Heart left ventricle (tissue), 16 donors: ENCODE data around the gene ARHGEF11. TPM values are rescaled to one million over a fixed set of nuclear protein-coding genes. Genes with fewer than 3 reads are reported as not detected.

Experiments
- ATAC-seq, 4 donors: fragments of 200-7000 bp; cut with Tn5 transposase; one replicate each; pipeline ENCODE4 v1.9.1; 2020 to 2022; ENCODE audit warnings: moderate library complexity in 4 of 4, mild to moderate bottlenecking in 3 of 4, moderate number of reproducible peaks in 1 of 4
- DNase-seq, 5 donors: peaks; one replicate each; pipeline ENCODE4 v3.0.0-alpha.2; 2020
- H3K27ac ChIP-seq, 12 donors: fragments of 200-600 bp; sonication (generic) in 4 of 12; one replicate each; pipeline versions ENCODE4 v1.5.0 to v1.8.0; 2016 to 2022; ENCODE audit warnings: mild to moderate bottlenecking in 2 of 12
- H3K27me3 ChIP-seq, 9 donors: fragments of 200-600 bp; sonication (generic) in 2 of 9; one replicate each; pipeline versions ENCODE4 v1.5.1 to v1.8.0; 2016 to 2022; ENCODE audit warnings: mild to moderate bottlenecking in 3 of 9
- H3K36me3 ChIP-seq, 9 donors: fragments of 200-600 bp; sonication (generic) in 2 of 9; one replicate each; pipeline versions ENCODE4 v1.5.0 to v1.8.0; 2018 to 2022; ENCODE audit warnings: mild to moderate bottlenecking in 2 of 9
- H3K4me1 ChIP-seq, 12 donors: fragments of 200-600 bp; sonication (generic) in 4 of 12; one replicate each; pipeline versions ENCODE4 v1.5.0 to v1.8.0; 2016 to 2022; ENCODE audit warnings: mild to moderate bottlenecking in 3 of 12
- H3K4me3 ChIP-seq, 12 donors: fragments of 200-600 bp; sonication (generic) in 4 of 12; one replicate each; pipeline versions ENCODE4 v1.5.0 to v1.8.0; 2017 to 2022; ENCODE audit warnings: mild to moderate bottlenecking in 9 of 12, moderate library complexity in 4 of 12
- H3K9me3 ChIP-seq, 12 donors: fragments of 200-600 bp; sonication (generic) in 4 of 12; one replicate each; pipeline versions ENCODE4 v1.5.0 to v1.8.0; 2016 to 2022; ENCODE audit warnings: mild to moderate bottlenecking in 1 of 12
- POLR2A ChIP-seq, 2 donors: fragments of 450-650 bp; IDR thresholded peaks; one replicate each; pipeline ENCODE4 v1.6.1; 2017; ENCODE audit warnings: antibody characterized with exemption in 2 of 2, mild to moderate bottlenecking in 2 of 2, moderate library complexity in 2 of 2
- WGBS, 4 donors: extraction: QIAGEN DNeasy Blood & Tissue Kit in 2 of 4; methylation state at CpG; one replicate each; pipeline versions ENCODE4 v1.1.5 to v1.1.7; 2013 to 2018; 5-methylcytosine and 5-hydroxymethylcytosine counted together
- intact Hi-C, 10 donors: fragments of 100-400 bp; cut with DNase I; formaldehyde crosslinking; loops; one replicate each; pipeline versions ENCODE4 v1.11.1 to v1.14.2; 2022
- polyA plus RNA-seq, 2 donors: library from polyadenylated mRNA; stranded (reverse); fragments of 200-250 nt; gene quantifications; one replicate each; pipeline ENCODE4 v1.2.3, GENCODE V29; 2013
- total RNA-seq, 9 donors: library from RNA; depleted of rRNA in 2 of 9; stranded (reverse); fragments of >200 nt in 2 of 9; fragmentation: NEBNext Ultra II Directional in 3 of 9; extraction: Animal tissue kit (Norgen Biotek cat#: 25700) in 3 of 9; gene quantifications; one replicate each; pipeline versions ENCODE4 v1.1.0 to v1.2.4, GENCODE V29; 2016 to 2023
- TF ChIP-seq, protein P1 (sequence below), 12 donors: fragments of 200-600 bp; sonication (generic) in 4 of 12; IDR thresholded peaks; one replicate each; pipeline versions ENCODE4 v1.5.0 to v1.8.0; 2018 to 2022; ENCODE audit warnings: antibody characterized with exemption in 12 of 12, mild to moderate bottlenecking in 5 of 12
- donor health status: ischemic (EF 13 %, LVEDD 7.1; RV severe dilation, severe dysfunction).
- donor health status: healthy with polysubstance abuse.
- donor health status: DM: no; HTN: yes; CAD: no.
- donor health status: DM: no; HTN: no; CAD: no.
- donor health status: ischemic (EF 25% LVEDD 6.9; RV normal size, moderate dysfunction).
- donor health status: ischemic (EF 25% LVEDD 5.7; RV mildly dilated, moderate dysfunction).
- donor health status: healthy.
- donor health status: DM: yes; HTN: yes; CAD: no.
- donor health status: ischemic (EF 35%, LVEDD 5.7; RV mildly dilated, moderate dysfunction).
- donor health status: nonischemic (EF 11% LVEDD 7.7; RV severe dilation, severe dysfunction).
- donor health status: DM: yes; HTN: yes; CAD: no.
- donor health status: PGD.
- donor health status: ischemic (EF 29% LVEDD 5.4; RV normal size, mild dysfunction).
- donor health status: nonischemic (EF 23%, LVEDD 6.1; RV moderate dilation, normal function).

The ARHGEF11 gene
- total and polyA plus RNA-seq, 11 donors, result 12.2 to 44.1 (median 30.0) TPM

DNA sequence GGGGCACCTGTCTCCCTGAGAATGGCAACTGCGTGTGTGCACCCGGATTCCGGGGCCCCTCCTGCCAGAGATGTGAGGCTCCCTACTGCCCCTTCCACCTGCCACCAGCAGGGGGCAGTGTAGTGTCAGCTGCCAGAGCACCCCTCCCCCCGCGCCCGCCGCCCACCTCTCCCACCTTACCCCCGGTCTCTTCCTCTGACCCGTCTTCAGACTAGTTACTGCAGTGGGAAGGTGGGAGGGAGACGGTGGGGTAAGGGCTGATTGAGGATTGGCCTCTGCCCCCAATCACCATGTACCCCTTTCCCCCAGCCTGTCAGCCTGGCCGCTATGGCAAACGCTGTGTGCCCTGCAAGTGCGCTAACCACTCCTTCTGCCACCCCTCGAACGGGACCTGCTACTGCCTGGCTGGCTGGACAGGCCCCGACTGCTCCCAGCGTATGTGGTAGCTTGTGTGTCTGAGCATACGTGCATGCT, 135.2 kb downstream of the ARHGEF11 start:
- no peak for TF ChIP-seq POLR2A (IDR thresholded peaks at IDR 0.05)
- TF ChIP-seq, protein P1, sequence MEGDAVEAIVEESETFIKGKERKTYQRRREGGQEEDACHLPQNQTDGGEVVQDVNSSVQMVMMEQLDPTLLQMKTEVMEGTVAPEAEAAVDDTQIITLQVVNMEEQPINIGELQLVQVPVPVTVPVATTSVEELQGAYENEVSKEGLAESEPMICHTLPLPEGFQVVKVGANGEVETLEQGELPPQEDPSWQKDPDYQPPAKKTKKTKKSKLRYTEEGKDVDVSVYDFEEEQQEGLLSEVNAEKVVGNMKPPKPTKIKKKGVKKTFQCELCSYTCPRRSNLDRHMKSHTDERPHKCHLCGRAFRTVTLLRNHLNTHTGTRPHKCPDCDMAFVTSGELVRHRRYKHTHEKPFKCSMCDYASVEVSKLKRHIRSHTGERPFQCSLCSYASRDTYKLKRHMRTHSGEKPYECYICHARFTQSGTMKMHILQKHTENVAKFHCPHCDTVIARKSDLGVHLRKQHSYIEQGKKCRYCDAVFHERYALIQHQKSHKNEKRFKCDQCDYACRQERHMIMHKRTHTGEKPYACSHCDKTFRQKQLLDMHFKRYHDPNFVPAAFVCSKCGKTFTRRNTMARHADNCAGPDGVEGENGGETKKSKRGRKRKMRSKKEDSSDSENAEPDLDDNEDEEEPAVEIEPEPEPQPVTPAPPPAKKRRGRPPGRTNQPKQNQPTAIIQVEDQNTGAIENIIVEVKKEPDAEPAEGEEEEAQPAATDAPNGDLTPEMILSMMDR (IDR thresholded peaks at IDR 0.05), result peak; percentile 66 to 87 (median 80)
- ATAC-seq, result peak in 2 of 4 donors; percentile 17 to 30
- no peak overlapping the region for H3K27ac ChIP-seq
- H3K27me3 ChIP-seq, result peaks cover 0 to 27% (median 0%) of the 10 kb centered on the region in 9 donors
- 39 to 61% (median 51%) methylated on average over 16 to 18 of the region's 18 CpGs for WGBS, 4 donors
- no peak overlapping the region for H3K4me3 ChIP-seq
- H3K9me3 ChIP-seq, result no peaks in the 10 kb centered on the region
- peaks cover 0 to 95% (median 67%) of the 10 kb centered on the region in 9 donors for H3K36me3 ChIP-seq
- peaks cover 0 to 42% (median 12%) of the 10 kb centered on the region in 12 donors for H3K4me1 ChIP-seq
- DNase-seq, result peak in 1 of 5 donors; percentile 60
- intact Hi-C loops, result no loop called here

DNA sequence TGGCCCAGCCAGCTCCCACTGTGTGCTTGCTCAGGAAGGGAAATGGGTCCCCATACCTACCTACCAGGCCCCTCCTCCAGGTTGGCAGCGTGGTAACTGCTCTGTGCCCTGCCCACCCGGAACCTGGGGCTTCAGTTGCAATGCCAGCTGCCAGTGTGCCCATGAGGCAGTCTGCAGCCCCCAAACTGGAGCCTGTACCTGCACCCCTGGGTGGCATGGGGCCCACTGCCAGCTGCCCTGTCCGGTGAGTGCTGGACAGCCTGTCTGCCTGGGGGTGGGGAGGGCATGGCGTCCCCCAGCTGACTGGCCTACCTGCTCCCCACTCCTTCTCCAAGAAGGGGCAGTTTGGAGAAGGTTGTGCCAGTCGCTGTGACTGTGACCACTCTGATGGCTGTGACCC, 135.9 kb downstream of the ARHGEF11 start:
- Histone ChIP-seq H3K27me3 (peaks cover 0 to 27% (median 0%) of the 10 kb centered on the region in 9 donors), H3K27ac (no peak overlapping the region), H3K4me1 (peaks cover 0 to 49% (median 14%) of the 10 kb centered on the region in 12 donors), H3K4me3 (no peak overlapping the region), H3K36me3 (peaks cover 0 to 93% (median 60%) of the 10 kb centered on the region in 9 donors), H3K9me3 (no peaks in the 10 kb centered on the region)
- no peak for TF ChIP-seq POLR2A (IDR thresholded peaks at IDR 0.05)
- TF ChIP-seq, protein P1 (IDR thresholded peaks at IDR 0.05), result no peak
- DNase-seq, result peak in 1 of 5 donors; percentile 60
- intact Hi-C loops, result no loop called here
- 81 to 93% (median 85%) methylated on average over 2 to 5 of the region's 5 CpGs for WGBS, 4 donors
- ATAC-seq, result no peak

DNA sequence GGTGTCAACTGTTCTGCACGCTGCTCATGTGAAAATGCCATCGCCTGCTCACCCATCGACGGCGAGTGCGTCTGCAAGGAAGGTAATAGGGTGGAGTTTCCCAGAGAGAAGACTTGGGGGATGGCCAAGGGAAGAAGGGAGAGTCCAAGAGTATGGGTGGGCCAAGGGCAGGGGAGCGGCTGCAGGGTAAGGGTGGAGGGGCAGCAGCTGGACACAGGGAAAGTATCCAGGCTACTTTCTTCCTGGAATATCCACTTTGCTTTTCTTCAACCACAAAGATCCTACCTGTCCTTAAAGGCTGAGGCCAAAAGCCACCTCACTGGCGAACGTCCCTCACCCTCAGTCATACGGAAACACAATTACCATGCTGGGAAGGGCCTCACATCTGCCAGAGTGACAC, 136.6 kb downstream of the ARHGEF11 start:
- peaks cover 0 to 56% (median 20%) of the 10 kb centered on the region in 12 donors for H3K4me1 ChIP-seq
- peaks cover 0 to 27% (median 0%) of the 10 kb centered on the region in 9 donors for H3K27me3 ChIP-seq
- peaks cover 0 to 90% (median 53%) of the 10 kb centered on the region in 9 donors for H3K36me3 ChIP-seq
- ATAC-seq (no peak), DNase-seq (no peak)
- TF ChIP-seq POLR2A (IDR thresholded peaks at IDR 0.05), result no peak
- TF ChIP-seq, protein P1 (IDR thresholded peaks at IDR 0.05), result no peak
- 49 to 59% (median 56%) methylated on average over 10 of the region's 10 CpGs for WGBS, 4 donors
- intact Hi-C loops, result no loop called here
- H3K27ac ChIP-seq, result no peak overlapping the region
- H3K9me3 ChIP-seq, result no peaks in the 10 kb centered on the region
- H3K4me3 ChIP-seq, result no peak overlapping the region

DNA sequence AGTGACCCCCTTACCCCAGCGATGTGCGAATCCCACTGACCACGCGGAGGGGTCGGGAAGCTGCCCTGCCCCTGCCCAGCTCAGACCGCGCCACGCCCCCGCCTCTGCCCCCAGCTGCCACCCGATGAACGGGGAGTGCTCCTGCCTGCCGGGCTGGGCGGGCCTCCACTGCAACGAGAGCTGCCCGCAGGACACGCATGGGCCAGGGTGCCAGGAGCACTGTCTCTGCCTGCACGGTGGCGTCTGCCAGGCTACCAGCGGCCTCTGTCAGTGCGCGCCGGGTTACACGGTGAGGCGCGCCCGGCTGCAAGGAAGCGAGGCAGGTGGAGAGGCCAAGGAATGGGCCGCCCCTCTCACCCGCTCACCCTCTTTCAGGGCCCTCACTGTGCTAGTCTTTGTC, 137.0 kb downstream of the ARHGEF11 start:
- TF ChIP-seq, protein P1 (IDR thresholded peaks at IDR 0.05), result no peak
- no peak for TF ChIP-seq POLR2A (IDR thresholded peaks at IDR 0.05)
- intact Hi-C loops, result no loop called here
- H3K27ac ChIP-seq, result no peak overlapping the region
- WGBS, 4 donors, result 62 to 71% (median 68%) methylated on average over 11 to 29 of the region's 29 CpGs
- no peak overlapping the region for H3K4me3 ChIP-seq
- no peaks in the 10 kb centered on the region for H3K9me3 ChIP-seq
- ATAC-seq, result no peak
- H3K36me3 ChIP-seq, result peaks cover 0 to 86% (median 49%) of the 10 kb centered on the region in 9 donors
- H3K27me3 ChIP-seq, result peaks cover 0 to 27% (median 0%) of the 10 kb centered on the region in 9 donors
- DNase-seq, result peak in 1 of 5 donors; percentile 47
- peaks cover 0 to 61% (median 24%) of the 10 kb centered on the region in 12 donors for H3K4me1 ChIP-seq
